Keratinocyte (primary cell): Measurements from ENCODE around the gene BEAN1. TPM values are rescaled to one million over a fixed set of nuclear protein-coding genes. Genes with fewer than 3 reads are reported as not detected.

Experiments
- DNase-seq: peaks from one replicate; pipeline ENCODE4 v3.0.0-alpha.2; 2011; ENCODE audit warnings: low read depth, missing footprints, low spot score
- FAIRE-seq: peaks from 2 replicates; lab custom pipeline; 2011; peaks lifted over from hg19 to GRCh38; lab: Jason Lieb, UNC
- H2AFZ ChIP-seq: 2 replicates; pipeline ENCODE4 v1.6.0; 2012; ENCODE audit warnings: low read length, control low read depth, inconsistent platforms; ENCODE audit not compliant: control insufficient read depth
- H3K27ac ChIP-seq: 2 replicates; pipeline ENCODE4 v1.5.1; 2011; ENCODE audit warnings: low read length; ENCODE audit not compliant: control insufficient read depth, insufficient read depth
- H3K27me3 ChIP-seq: 3 replicates; pipeline ENCODE4 v1.6.0; 2011; ENCODE audit warnings: low read length; ENCODE audit not compliant: control insufficient read depth, insufficient read depth; ENCODE audit errors: extremely low read depth
- H3K36me3 ChIP-seq, 2 experiments: 2 replicates in 1 of 2; 3 replicates in 1 of 2; pipeline ENCODE4 v1.5.1; 2011; ENCODE audit warnings: low read length in 2 of 2, mild to moderate bottlenecking in 1 of 2; ENCODE audit not compliant: control insufficient read depth in 2 of 2, insufficient read depth in 2 of 2; ENCODE audit errors: extremely low read depth in 1 of 2
- H3K4me1 ChIP-seq: 3 replicates; pipeline ENCODE4 v1.5.1; 2011; ENCODE audit warnings: low read length; ENCODE audit not compliant: control insufficient read depth, insufficient read depth; ENCODE audit errors: extremely low read depth
- H3K4me2 ChIP-seq: 3 replicates; pipeline ENCODE4 v1.6.0; 2011; ENCODE audit warnings: low read depth, low read length; ENCODE audit not compliant: control insufficient read depth, insufficient read depth; ENCODE audit errors: extremely low read depth
- H3K4me3 ChIP-seq, 3 experiments: fragments of 200-600 bp in 1 of 3; sonication (generic) in 1 of 3; 2 replicates in 2 of 3; 3 replicates in 1 of 3; pipeline ENCODE4 v1.5.1; 2011 to 2016; ENCODE audit warnings: low read length in 3 of 3, mild to moderate bottlenecking in 3 of 3, control low read depth in 2 of 3, inconsistent platforms in 1 of 3, low read depth in 1 of 3, mixed read lengths in 1 of 3, mixed run types in 1 of 3, moderate library complexity in 1 of 3; ENCODE audit not compliant: control insufficient read depth in 2 of 3, insufficient read depth in 2 of 3; ENCODE audit errors: extremely low read depth in 1 of 3
- H3K79me2 ChIP-seq: 2 replicates; pipeline ENCODE4 v1.6.0; 2012; ENCODE audit warnings: low read length; ENCODE audit not compliant: control insufficient read depth, insufficient read depth
- H3K9ac ChIP-seq: 3 replicates; pipeline ENCODE4 v1.6.0; 2011; ENCODE audit warnings: low read length; ENCODE audit not compliant: control insufficient read depth, insufficient read depth; ENCODE audit errors: extremely low read depth
- H3K9me1 ChIP-seq: 3 replicates; pipeline ENCODE4 v1.6.0; 2011; ENCODE audit warnings: low read length; ENCODE audit not compliant: control insufficient read depth, insufficient read depth; ENCODE audit errors: extremely low read depth
- H3K9me3 ChIP-seq: 2 replicates; pipeline ENCODE4 v1.5.1; 2012; ENCODE audit warnings: low read depth, low read length; ENCODE audit not compliant: control insufficient read depth
- H4K20me1 ChIP-seq: 3 replicates; pipeline ENCODE4 v1.6.0; 2011; ENCODE audit warnings: low read length; ENCODE audit not compliant: control insufficient read depth, insufficient read depth; ENCODE audit errors: extremely low read depth
- CTCF ChIP-seq, 3 experiments: IDR thresholded peaks in 1 of 3; conservative IDR thresholded peaks in 1 of 3; optimal IDR thresholded peaks in 1 of 3; 2 replicates in 2 of 3; 3 replicates in 1 of 3; pipeline versions ENCODE3 to v1.5.1; 2011; ENCODE audit warnings: low read length in 3 of 3, mild to moderate bottlenecking in 3 of 3, moderate library complexity in 2 of 3, control low read depth in 1 of 3, inconsistent platforms in 1 of 3; ENCODE audit not compliant: insufficient read depth in 2 of 3; ENCODE audit errors: extremely low read depth in 1 of 3
- EZH2 ChIP-seq: IDR thresholded peaks from one replicate; pipeline ENCODE4 v1.6.1; 2012; ENCODE audit warnings: inconsistent platforms, mild to moderate bottlenecking, low read length, moderate library complexity
- dilution Hi-C: fragments of 300-500 bp; cut with MboI; formaldehyde crosslinking; loops from one replicate; pipeline ENCODE4 v1.7.0; 2020; ENCODE audit warnings: low sequenced_read_pairs; ENCODE audit not compliant: extremely low pct_ligation_motif_present
- polyA plus RNA-seq, 5 experiments: library from polyadenylated mRNA; depleted of rRNA in 3 of 5; stranded (reverse) in 3 of 5; stranded (forward) in 1 of 5; unstranded in 1 of 5; fragments of >200 nt; gene quantifications; 1 replicate in 1 of 5; 2 replicates in 3 of 5; 3 replicates in 1 of 5; pipeline versions ENCODE4 v1.2.1 to v1.2.3, GENCODE V29; 2011 to 2012; ENCODE audit warnings: missing spikeins in 2 of 5, low read depth in 1 of 5, low replicate concordance in 1 of 5

Gene BEAN1
- polyA plus RNA-seq, 1 donor (not counting 4 experiments of a cell fraction or from before 2014, with no cell fraction given) = 0.24 TPM

DNA sequence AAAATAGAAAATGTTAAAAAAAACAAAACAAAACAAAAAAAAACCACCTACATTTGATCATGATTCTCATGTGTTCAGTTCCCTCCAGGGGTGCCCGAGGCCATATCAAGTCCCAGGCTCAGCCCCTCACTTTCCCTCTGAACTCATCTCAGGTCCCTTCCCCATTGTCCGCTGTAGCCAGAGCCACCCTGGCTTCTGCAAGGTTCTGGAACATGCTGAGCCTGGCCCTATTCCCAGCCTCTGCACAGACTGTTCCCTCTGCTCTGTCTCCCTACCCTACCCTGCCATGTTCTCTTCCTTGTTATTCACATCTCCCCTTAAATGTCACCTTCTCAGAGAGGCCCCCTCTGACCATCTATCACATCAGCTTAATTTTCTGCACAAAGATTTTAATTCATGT lies 75.9 kb downstream of the BEAN1 start:
- H4K20me1 ChIP-seq = no peaks in the 10 kb centered on the region
- H3K79me2 ChIP-seq = no peaks in the 10 kb centered on the region
- H3K4me3 ChIP-seq = no peak overlapping the region
- no peaks in the 10 kb centered on the region for H3K27me3 ChIP-seq
- H3K4me1 ChIP-seq = peaks cover 7% of the 10 kb centered on the region
- H2AFZ ChIP-seq = no peak overlapping the region
- TF ChIP-seq CTCF (optimal IDR thresholded peaks at IDR 0.05 in 1 of 3, IDR thresholded peaks at IDR 0.05 in 1 of 3, conservative IDR thresholded peaks at IDR 0.05 in 1 of 3; ENCODE audit: extremely low read depth in 1 of 3, insufficient read depth in 2 of 3, low read length in 3 of 3) (no peak), EZH2 (no peak)
- H3K9me3 ChIP-seq = no peaks in the 10 kb centered on the region
- H3K27ac ChIP-seq = no peak overlapping the region
- H3K9ac ChIP-seq = no peak overlapping the region
- DNase-seq = no peak
- no peak for FAIRE-seq
- dilution Hi-C loops = no loop called here
- no peak overlapping the region for H3K4me2 ChIP-seq
- no peaks in the 10 kb centered on the region for H3K36me3 ChIP-seq
- H3K9me1 ChIP-seq = no peaks in the 10 kb centered on the region

- Histone ChIP-seq H3K27ac (no peak overlapping the region), H3K27me3 (no peaks in the 10 kb centered on the region), H3K79me2 (no peaks in the 10 kb centered on the region), H3K9me1 (no peaks in the 10 kb centered on the region), H3K9ac (no peak overlapping the region), H3K4me3 (no peak overlapping the region), H2AFZ (no peak overlapping the region), H3K9me3 (no peaks in the 10 kb centered on the region), H3K4me2 (no peak overlapping the region), H3K4me1 (peaks cover 11% of the 10 kb centered on the region), H4K20me1 (no peaks in the 10 kb centered on the region), H3K36me3 (no peaks in the 10 kb centered on the region)
- dilution Hi-C loops = no loop called here
- TF ChIP-seq EZH2 = no peak
- no peak for TF ChIP-seq CTCF (optimal IDR thresholded peaks at IDR 0.05 in 1 of 3, IDR thresholded peaks at IDR 0.05 in 1 of 3, conservative IDR thresholded peaks at IDR 0.05 in 1 of 3; ENCODE audit: extremely low read depth in 1 of 3, insufficient read depth in 2 of 3, low read length in 3 of 3)
- no peak for DNase-seq
- FAIRE-seq = no peak
Observed at GRCh38 chr16:66503612-66504011, 76.5 kb downstream of the BEAN1 start.
